Pancreas (tissue), 10 donors: Measurements from ENCODE around the gene PEAK1. TPM values are rescaled to one million over a fixed set of nuclear protein-coding genes. Genes with fewer than 3 reads are reported as not detected.

Experiments
- ATAC-seq, 4 donors: fragments of 200-7000 bp; cut with Tn5 transposase; one replicate each; pipeline versions ENCODE4 v1.8.0 to v1.9.1; 2020; ENCODE audit warnings: mild to moderate bottlenecking in 4 of 4, moderate library complexity in 4 of 4
- DNase-seq, 6 donors: peaks; one replicate each; pipeline ENCODE4 v3.0.0-alpha.2; 2020
- FAIRE-seq: peaks from 2 replicates; lab custom pipeline; 2012; peaks lifted over from hg19 to GRCh38; lab: Jason Lieb, UNC
- H3K27ac ChIP-seq, 4 donors: fragments of 200-600 bp; sonication (generic); 1 replicate in 3 of 4; 2 replicates in 1 of 4; pipeline versions ENCODE4 v1.5.0 to v1.8.0; 2020
- H3K27me3 ChIP-seq, 4 donors: fragments of 200-600 bp; one replicate each; pipeline ENCODE4 v1.8.0; 2021
- H3K36me3 ChIP-seq, 3 donors: fragments of 200-600 bp; sonication (generic) in 1 of 3; one replicate each; pipeline versions ENCODE4 v1.5.0 to v1.8.0; 2020 to 2021
- H3K4me1 ChIP-seq, 3 donors: fragments of 200-600 bp; one replicate each; pipeline ENCODE4 v1.8.0; 2021
- H3K4me3 ChIP-seq, 4 donors: fragments of 200-600 bp; sonication (generic) in 2 of 4; one replicate each; pipeline versions ENCODE4 v1.5.0 to v1.8.0; 2020 to 2021
- H3K9me3 ChIP-seq, 4 donors: fragments of 200-600 bp; one replicate each; pipeline ENCODE4 v1.8.0; 2021
- CTCF ChIP-seq, 4 donors: fragments of 200-600 bp; sonication (generic) in 3 of 4; IDR thresholded peaks; one replicate each; pipeline versions ENCODE4 v1.5.0 to v1.8.0; 2021; ENCODE audit warnings: antibody characterized with exemption in 4 of 4
- WGBS, 2 donors: extraction: QIAGEN DNeasy Blood & Tissue Kit; methylation state at CpG; one replicate each; pipeline ENCODE4 v1.1.7; 2013; 5-methylcytosine and 5-hydroxymethylcytosine counted together
- intact Hi-C, 3 donors: fragments of 100-400 bp; cut with DNase I; formaldehyde crosslinking; loops; one replicate each; pipeline versions ENCODE4 v1.11.1 to v1.14.2; 2022
- polyA plus RNA-seq, 2 donors: library from polyadenylated mRNA; stranded (reverse); fragments of 200-250 nt; gene quantifications; one replicate each; pipeline ENCODE4 v1.2.3, GENCODE V29; 2013
- total RNA-seq, 6 donors: library from RNA; stranded (reverse); fragmentation: NEBNext Ultra II Directional in 4 of 6; extraction: Animal tissue kit (Norgen Biotek cat#: 25700) in 4 of 6; gene quantifications; one replicate each; pipeline versions ENCODE4 v1.2.1 to v1.2.4, GENCODE V29; 2021 to 2023
- donor health status: healthy with polysubstance abuse.
- donor health status: DM: no; HTN: no; CAD: no; lungs with moderate emphysema.
- donor health status: DM: no; HTN: no; CAD: no.
- donor health status: control.
- donor health status: control.
- donor health status: Bipolar disorder and iron deficiency.
- donor health status: DM: yes; HTN: yes; CAD: no.
- donor health status: DM: no; HTN: no; CAD: no.
- donor health status: DM: no; HTN: no; CAD: no.
- donor health status: DM: yes; HTN: yes; CAD: no.

Gene PEAK1
- total and polyA plus RNA-seq, 8 donors = 1.8 to 27.6 (median 12.1) TPM

- TF ChIP-seq CTCF (IDR thresholded peaks at IDR 0.05) = no peak
- no peak overlapping the region for H3K4me3 ChIP-seq
- DNase-seq = no peak
- FAIRE-seq = no peak
- no peaks in the 10 kb centered on the region for H3K27me3 ChIP-seq
- no peaks in the 10 kb centered on the region for H3K9me3 ChIP-seq
- H3K36me3 ChIP-seq = no peaks in the 10 kb centered on the region
- WGBS, 2 donors = 95 to 97% methylated on average over 1 of the region's 1 CpG
- no peak overlapping the region for H3K27ac ChIP-seq
- intact Hi-C loops = no loop called here
- ATAC-seq = no peak
- no peaks in the 10 kb centered on the region for H3K4me1 ChIP-seq
These were observed 23.2 kb downstream of the PEAK1 start for GRCh38 chr15:77396692-77397091.

GRCh38 chr15:77395013-77395774 lies 24.7 kb downstream of the PEAK1 start:
- no peaks in the 10 kb centered on the region for H3K36me3 ChIP-seq
- no peak for TF ChIP-seq CTCF (IDR thresholded peaks at IDR 0.05)
- WGBS, 2 donors = 99 to 100% methylated on average over 3 of the region's 3 CpGs
- H3K27ac ChIP-seq = no peak overlapping the region
- DNase-seq (no peak), FAIRE-seq (no peak), ATAC-seq (no peak)
- H3K4me3 ChIP-seq = no peak overlapping the region
- no peaks in the 10 kb centered on the region for H3K27me3 ChIP-seq
- no peaks in the 10 kb centered on the region for H3K9me3 ChIP-seq
- intact Hi-C loops = no loop called here
- H3K4me1 ChIP-seq = peaks cover 0 to 4% (median 0%) of the 10 kb centered on the region in 3 donors

GRCh38 chr15:77393471-77393840 lies 26.4 kb downstream of the PEAK1 start:
- Histone ChIP-seq H3K4me1 (peaks cover 0 to 5% (median 0%) of the 10 kb centered on the region in 3 donors), H3K36me3 (no peaks in the 10 kb centered on the region), H3K9me3 (no peaks in the 10 kb centered on the region), H3K27ac (no peak overlapping the region), H3K27me3 (no peaks in the 10 kb centered on the region), H3K4me3 (no peak overlapping the region)
- no peak for TF ChIP-seq CTCF (IDR thresholded peaks at IDR 0.05)
- intact Hi-C loops = no loop called here
- DNase-seq (no peak), FAIRE-seq (no peak), ATAC-seq (peak in 2 of 4 donors; percentile 17 to 47)

GRCh38 chr15:77392762-77393470 lies 27.0 kb downstream of the PEAK1 start:
- H3K36me3 ChIP-seq = no peaks in the 10 kb centered on the region
- intact Hi-C loops = no loop called here
- 97 to 99% methylated on average over 7 of the region's 7 CpGs for WGBS, 2 donors
- no peak for DNase-seq
- no peaks in the 10 kb centered on the region for H3K27me3 ChIP-seq
- H3K27ac ChIP-seq = no peak overlapping the region
- H3K4me1 ChIP-seq = peaks cover 0 to 5% (median 0%) of the 10 kb centered on the region in 3 donors
- no peak for ATAC-seq
- FAIRE-seq = no peak
- TF ChIP-seq CTCF (IDR thresholded peaks at IDR 0.05) = no peak
- no peak overlapping the region for H3K4me3 ChIP-seq
- no peaks in the 10 kb centered on the region for H3K9me3 ChIP-seq
